GM12878 (cell line): ENCODE data around the gene PARP8.

Source experiments
- EP300 ChIP-seq, 2 experiments: fragments of 150-350 bp in 1 of 2; IDR thresholded peaks; 2 replicates each; pipeline ENCODE4 v1.6.1; 2011 to 2012; ENCODE audit warnings: low read depth in 2 of 2, low read length in 2 of 2, borderline replicate concordance in 1 of 2, improper control_type of control experiment in 1 of 2, inconsistent platforms in 1 of 2; ENCODE audit not compliant: control insufficient read depth in 1 of 2
- ESRRA ChIP-seq: IDR thresholded peaks from 2 replicates; pipeline ENCODE4 v1.6.1; 2012; ENCODE audit warnings: mild to moderate bottlenecking, low read length, improper control_type of control experiment
- POLR2A ChIP-seq: IDR thresholded peaks from 2 replicates; pipeline ENCODE4 v1.6.1; 2011; ENCODE audit warnings: low read depth, mild to moderate bottlenecking, low read length
- RAD51 ChIP-seq: fragments of 450-650 bp; IDR thresholded peaks from 2 replicates; pipeline ENCODE4 v1.6.1; 2016; ENCODE audit warnings: moderate library complexity, mild to moderate bottlenecking, inconsistent platforms
- YY1 ChIP-seq: IDR thresholded peaks from 2 replicates; pipeline ENCODE4 v1.6.1; 2011; ENCODE audit warnings: low read depth, mild to moderate bottlenecking, low read length
- TF ChIP-seq, protein P1 (sequence below), 3 experiments: IDR thresholded peaks in 2 of 3; conservative IDR thresholded peaks in 1 of 3; 2 replicates each; pipeline ENCODE4 v1.5.1; 2011; ENCODE audit warnings: low read depth in 3 of 3, low read length in 3 of 3, mild to moderate bottlenecking in 3 of 3, control low read depth in 2 of 3, moderate library complexity in 2 of 3, inconsistent platforms in 1 of 3, mixed read lengths in 1 of 3; ENCODE audit not compliant: control insufficient read depth in 2 of 3, insufficient read depth in 1 of 3; ENCODE audit errors: extremely low read depth in 1 of 3
- TF ChIP-seq, protein P2 (sequence below): fragments of 150-350 bp; IDR thresholded peaks from 2 replicates; pipeline ENCODE4 v1.6.1; 2016; ENCODE audit warnings: low read depth, low read length
- TF ChIP-seq, protein P3 (sequence below): IDR thresholded peaks from 2 replicates; pipeline ENCODE4 v1.6.1; 2012; ENCODE audit warnings: mild to moderate bottlenecking, low read depth, low read length

DNA sequence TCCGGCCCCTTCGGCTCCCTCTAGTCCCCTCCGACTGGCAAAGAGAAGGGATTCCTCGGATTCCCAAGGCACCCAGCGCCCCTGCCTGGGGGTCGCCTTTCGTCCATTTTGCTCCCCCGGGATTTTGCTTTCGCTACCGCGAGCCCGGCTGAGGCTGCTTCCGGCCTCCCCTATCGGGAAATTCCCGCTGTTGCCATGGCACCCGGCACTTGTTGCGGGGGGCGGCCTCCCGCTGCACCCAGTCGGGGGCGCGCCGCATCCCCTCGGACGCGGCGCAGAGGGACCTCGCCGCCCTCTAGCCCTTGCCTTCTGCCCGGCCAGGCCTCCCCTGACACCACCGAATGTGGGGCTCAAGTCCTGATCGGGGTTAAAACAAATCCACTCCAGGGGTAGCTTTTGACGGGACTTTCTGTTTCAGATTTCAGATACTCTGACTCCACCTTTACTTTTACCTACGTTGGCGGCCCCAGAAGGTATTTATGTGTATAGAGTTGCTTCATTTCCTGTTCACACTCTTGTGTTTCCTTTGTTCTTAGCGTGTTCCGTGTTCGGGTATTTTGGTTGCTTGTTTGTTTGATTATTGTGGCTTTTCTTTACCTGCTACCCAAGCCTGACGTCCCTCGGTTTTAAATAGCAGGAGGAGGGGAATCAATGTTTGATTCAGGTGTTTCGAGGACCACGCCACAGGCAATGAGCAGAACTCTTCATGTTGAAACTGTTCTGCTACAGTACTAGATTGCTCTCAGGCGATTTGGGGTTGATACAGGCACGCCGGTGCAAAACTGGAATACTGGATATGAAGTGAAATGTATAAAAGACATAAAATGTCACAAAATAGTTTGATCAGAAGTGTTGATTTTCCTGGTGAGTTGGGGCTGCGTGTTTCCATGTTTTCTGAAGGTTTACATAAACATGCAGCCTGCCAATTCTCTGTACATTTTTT lies 1.5 kb downstream of the PARP8 start:
- no peak for TF ChIP-seq EP300 (IDR thresholded peaks at IDR 0.05; ENCODE audit: borderline replicate concordance in 1 of 2, control insufficient read depth in 1 of 2, low read depth in 2 of 2, low read length in 2 of 2)
- no peak for TF ChIP-seq ESRRA
- TF ChIP-seq, protein P1, sequence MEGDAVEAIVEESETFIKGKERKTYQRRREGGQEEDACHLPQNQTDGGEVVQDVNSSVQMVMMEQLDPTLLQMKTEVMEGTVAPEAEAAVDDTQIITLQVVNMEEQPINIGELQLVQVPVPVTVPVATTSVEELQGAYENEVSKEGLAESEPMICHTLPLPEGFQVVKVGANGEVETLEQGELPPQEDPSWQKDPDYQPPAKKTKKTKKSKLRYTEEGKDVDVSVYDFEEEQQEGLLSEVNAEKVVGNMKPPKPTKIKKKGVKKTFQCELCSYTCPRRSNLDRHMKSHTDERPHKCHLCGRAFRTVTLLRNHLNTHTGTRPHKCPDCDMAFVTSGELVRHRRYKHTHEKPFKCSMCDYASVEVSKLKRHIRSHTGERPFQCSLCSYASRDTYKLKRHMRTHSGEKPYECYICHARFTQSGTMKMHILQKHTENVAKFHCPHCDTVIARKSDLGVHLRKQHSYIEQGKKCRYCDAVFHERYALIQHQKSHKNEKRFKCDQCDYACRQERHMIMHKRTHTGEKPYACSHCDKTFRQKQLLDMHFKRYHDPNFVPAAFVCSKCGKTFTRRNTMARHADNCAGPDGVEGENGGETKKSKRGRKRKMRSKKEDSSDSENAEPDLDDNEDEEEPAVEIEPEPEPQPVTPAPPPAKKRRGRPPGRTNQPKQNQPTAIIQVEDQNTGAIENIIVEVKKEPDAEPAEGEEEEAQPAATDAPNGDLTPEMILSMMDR (IDR thresholded peaks at IDR 0.05 in 2 of 3, conservative IDR thresholded peaks at IDR 0.05 in 1 of 3; ENCODE audit: control insufficient read depth in 2 of 3, extremely low read depth in 1 of 3, insufficient read depth in 1 of 3, low read depth in 3 of 3, low read length in 3 of 3): no peak
- TF ChIP-seq, protein P2, sequence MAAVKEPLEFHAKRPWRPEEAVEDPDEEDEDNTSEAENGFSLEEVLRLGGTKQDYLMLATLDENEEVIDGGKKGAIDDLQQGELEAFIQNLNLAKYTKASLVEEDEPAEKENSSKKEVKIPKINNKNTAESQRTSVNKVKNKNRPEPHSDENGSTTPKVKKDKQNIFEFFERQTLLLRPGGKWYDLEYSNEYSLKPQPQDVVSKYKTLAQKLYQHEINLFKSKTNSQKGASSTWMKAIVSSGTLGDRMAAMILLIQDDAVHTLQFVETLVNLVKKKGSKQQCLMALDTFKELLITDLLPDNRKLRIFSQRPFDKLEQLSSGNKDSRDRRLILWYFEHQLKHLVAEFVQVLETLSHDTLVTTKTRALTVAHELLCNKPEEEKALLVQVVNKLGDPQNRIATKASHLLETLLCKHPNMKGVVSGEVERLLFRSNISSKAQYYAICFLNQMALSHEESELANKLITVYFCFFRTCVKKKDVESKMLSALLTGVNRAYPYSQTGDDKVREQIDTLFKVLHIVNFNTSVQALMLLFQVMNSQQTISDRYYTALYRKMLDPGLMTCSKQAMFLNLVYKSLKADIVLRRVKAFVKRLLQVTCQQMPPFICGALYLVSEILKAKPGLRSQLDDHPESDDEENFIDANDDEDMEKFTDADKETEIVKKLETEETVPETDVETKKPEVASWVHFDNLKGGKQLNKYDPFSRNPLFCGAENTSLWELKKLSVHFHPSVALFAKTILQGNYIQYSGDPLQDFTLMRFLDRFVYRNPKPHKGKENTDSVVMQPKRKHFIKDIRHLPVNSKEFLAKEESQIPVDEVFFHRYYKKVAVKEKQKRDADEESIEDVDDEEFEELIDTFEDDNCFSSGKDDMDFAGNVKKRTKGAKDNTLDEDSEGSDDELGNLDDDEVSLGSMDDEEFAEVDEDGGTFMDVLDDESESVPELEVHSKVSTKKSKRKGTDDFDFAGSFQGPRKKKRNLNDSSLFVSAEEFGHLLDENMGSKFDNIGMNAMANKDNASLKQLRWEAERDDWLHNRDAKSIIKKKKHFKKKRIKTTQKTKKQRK: no peak
- peak; percentile 86 for TF ChIP-seq YY1
- peak; percentile 79 for TF ChIP-seq POLR2A
- TF ChIP-seq, protein P3, sequence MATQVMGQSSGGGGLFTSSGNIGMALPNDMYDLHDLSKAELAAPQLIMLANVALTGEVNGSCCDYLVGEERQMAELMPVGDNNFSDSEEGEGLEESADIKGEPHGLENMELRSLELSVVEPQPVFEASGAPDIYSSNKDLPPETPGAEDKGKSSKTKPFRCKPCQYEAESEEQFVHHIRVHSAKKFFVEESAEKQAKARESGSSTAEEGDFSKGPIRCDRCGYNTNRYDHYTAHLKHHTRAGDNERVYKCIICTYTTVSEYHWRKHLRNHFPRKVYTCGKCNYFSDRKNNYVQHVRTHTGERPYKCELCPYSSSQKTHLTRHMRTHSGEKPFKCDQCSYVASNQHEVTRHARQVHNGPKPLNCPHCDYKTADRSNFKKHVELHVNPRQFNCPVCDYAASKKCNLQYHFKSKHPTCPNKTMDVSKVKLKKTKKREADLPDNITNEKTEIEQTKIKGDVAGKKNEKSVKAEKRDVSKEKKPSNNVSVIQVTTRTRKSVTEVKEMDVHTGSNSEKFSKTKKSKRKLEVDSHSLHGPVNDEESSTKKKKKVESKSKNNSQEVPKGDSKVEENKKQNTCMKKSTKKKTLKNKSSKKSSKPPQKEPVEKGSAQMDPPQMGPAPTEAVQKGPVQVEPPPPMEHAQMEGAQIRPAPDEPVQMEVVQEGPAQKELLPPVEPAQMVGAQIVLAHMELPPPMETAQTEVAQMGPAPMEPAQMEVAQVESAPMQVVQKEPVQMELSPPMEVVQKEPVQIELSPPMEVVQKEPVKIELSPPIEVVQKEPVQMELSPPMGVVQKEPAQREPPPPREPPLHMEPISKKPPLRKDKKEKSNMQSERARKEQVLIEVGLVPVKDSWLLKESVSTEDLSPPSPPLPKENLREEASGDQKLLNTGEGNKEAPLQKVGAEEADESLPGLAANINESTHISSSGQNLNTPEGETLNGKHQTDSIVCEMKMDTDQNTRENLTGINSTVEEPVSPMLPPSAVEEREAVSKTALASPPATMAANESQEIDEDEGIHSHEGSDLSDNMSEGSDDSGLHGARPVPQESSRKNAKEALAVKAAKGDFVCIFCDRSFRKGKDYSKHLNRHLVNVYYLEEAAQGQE: no peak
- no peak for TF ChIP-seq RAD51
